Parathyroid adenoma (tissue), 2 donors: ENCODE measurements around the gene PLCD1.

Experiments used
- H2AFZ ChIP-seq: fragments of 300-600 bp; sonication (generic); one replicate; pipeline ENCODE4 v1.7.0; 2017; ENCODE audit warnings: antibody characterized with exemption, mild to moderate bottlenecking
- H3K27ac ChIP-seq: fragments of 300-600 bp; sonication (generic); one replicate; pipeline ENCODE4 v1.7.0; 2017
- H3K27me3 ChIP-seq: fragments of 300-600 bp; sonication (generic); one replicate; pipeline ENCODE4 v1.7.0; 2017; ENCODE audit warnings: low read length; ENCODE audit not compliant: control insufficient read depth, insufficient read depth
- H3K36me3 ChIP-seq: fragments of 300-600 bp; sonication (generic); one replicate; pipeline ENCODE4 v1.7.0; 2017; ENCODE audit warnings: low read length; ENCODE audit not compliant: control insufficient read depth, insufficient read depth
- H3K4me1 ChIP-seq: fragments of 300-600 bp; sonication (generic); one replicate; pipeline ENCODE4 v1.7.0; 2017; ENCODE audit warnings: control low read depth
- H3K4me2 ChIP-seq: fragments of 300-600 bp; sonication (generic); one replicate; pipeline ENCODE4 v1.7.0; 2017; ENCODE audit warnings: low read length
- H3K4me3 ChIP-seq: fragments of 300-600 bp; sonication (generic); one replicate; pipeline ENCODE4 v1.7.0; 2017; ENCODE audit warnings: low read depth, low read length
- H3K79me2 ChIP-seq: fragments of 300-600 bp; sonication (generic); one replicate; pipeline ENCODE4 v1.7.0; 2017; ENCODE audit warnings: control low read depth
- H3K9ac ChIP-seq: fragments of 300-600 bp; sonication (generic); one replicate; pipeline ENCODE4 v1.7.0; 2017; ENCODE audit warnings: mild to moderate bottlenecking
- H3K9me3 ChIP-seq: fragments of 300-600 bp; sonication (generic); one replicate; pipeline ENCODE4 v1.7.0; 2017; ENCODE audit warnings: low read length; ENCODE audit not compliant: control insufficient read depth
- CTCF ChIP-seq: fragments of 300-600 bp; sonication (generic); IDR thresholded peaks from one replicate; pipeline ENCODE4 v1.7.0; 2017; ENCODE audit warnings: antibody characterized with exemption, mild to moderate bottlenecking
- donor health status: primary hyperparathyroidism.

PLCD1 gene

GRCh38 chr3:38002940-38003339, 26.5 kb downstream of the PLCD1 start:
- H3K9me3 ChIP-seq = no peaks in the 10 kb centered on the region
- no peak overlapping the region for H3K27ac ChIP-seq
- no peak overlapping the region for H3K4me3 ChIP-seq
- TF ChIP-seq CTCF = no peak
- no peaks in the 10 kb centered on the region for H3K27me3 ChIP-seq
- peaks cover 5% of the 10 kb centered on the region for H3K4me1 ChIP-seq
- H3K4me2 ChIP-seq = no peak overlapping the region
- no peaks in the 10 kb centered on the region for H3K79me2 ChIP-seq
- no peaks in the 10 kb centered on the region for H3K36me3 ChIP-seq
- no peak overlapping the region for H3K9ac ChIP-seq
- no peak overlapping the region for H2AFZ ChIP-seq

DNA sequence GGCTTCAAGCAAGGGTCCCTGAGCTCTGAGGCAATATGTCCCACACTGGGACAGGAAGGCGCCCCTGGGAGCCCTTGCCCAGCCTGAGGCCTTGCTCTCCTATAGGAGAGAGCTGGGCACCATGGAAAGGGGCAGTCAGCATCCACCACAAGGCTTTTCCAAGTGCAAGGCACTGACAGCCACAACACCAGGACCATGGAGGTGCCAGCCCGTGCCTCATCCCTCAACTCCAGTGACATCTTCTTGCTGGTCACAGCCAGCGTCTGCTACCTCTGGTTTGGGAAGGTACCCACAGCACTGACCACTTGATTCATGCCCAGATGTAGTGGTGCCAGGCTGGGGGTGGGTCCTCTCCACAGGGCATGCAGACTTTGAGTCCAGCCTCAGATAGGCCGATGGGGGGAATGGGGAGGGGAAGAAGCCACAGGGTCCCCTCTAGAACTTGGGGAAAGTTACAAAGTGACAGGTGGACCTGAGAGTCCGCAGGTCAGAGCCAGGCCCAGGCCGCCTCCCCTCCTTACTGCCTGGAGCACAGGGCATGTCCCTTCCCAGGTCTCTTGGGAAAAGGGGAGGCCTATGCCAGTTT, 27.1 kb downstream of the PLCD1 start:
- no peak for TF ChIP-seq CTCF
- Histone ChIP-seq H3K27me3 (no peaks in the 10 kb centered on the region), H3K4me3 (no peak overlapping the region), H3K4me2 (no peak overlapping the region), H3K27ac (no peak overlapping the region), H3K79me2 (no peaks in the 10 kb centered on the region), H3K9ac (no peak overlapping the region), H3K4me1 (peaks cover 5% of the 10 kb centered on the region), H3K36me3 (no peaks in the 10 kb centered on the region), H2AFZ (no peak overlapping the region), H3K9me3 (no peaks in the 10 kb centered on the region)

DNA sequence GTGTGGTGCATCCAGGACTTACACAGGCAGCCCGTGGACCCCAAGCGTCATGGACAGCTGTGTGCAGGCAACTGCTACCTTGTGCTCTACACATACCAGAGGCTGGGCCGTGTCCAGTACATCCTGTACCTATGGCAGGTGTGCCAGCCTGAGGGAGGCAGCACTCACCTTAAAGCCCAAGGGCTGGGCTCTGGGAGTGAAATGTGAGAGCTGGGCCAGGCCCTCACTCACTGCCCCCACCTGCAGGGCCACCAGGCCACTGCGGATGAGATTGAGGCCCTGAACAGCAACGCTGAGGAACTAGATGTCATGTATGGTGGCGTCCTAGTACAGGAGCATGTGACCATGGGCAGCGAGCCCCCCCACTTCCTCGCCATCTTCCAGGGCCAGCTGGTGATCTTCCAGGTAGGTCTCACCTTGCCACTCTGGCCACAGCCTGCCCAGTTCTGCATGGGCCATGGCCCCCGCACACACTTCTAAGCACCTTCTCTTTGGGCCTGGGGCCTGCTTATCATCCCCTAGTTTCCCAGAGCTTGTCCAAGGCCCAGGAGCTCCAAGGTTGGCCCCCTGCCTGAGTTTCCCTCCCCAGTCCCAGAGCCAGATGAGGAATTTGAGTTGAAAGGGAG, 27.9 kb downstream of the PLCD1 start:
- no peak for TF ChIP-seq CTCF
- no peaks in the 10 kb centered on the region for H3K9me3 ChIP-seq
- H3K9ac ChIP-seq = no peak overlapping the region
- no peaks in the 10 kb centered on the region for H3K79me2 ChIP-seq
- H3K36me3 ChIP-seq = no peaks in the 10 kb centered on the region
- H3K27ac ChIP-seq = no peak overlapping the region
- H2AFZ ChIP-seq = no peak overlapping the region
- H3K27me3 ChIP-seq = no peaks in the 10 kb centered on the region
- H3K4me2 ChIP-seq = no peak overlapping the region
- H3K4me3 ChIP-seq = no peak overlapping the region
- H3K4me1 ChIP-seq = peaks cover 5% of the 10 kb centered on the region

DNA sequence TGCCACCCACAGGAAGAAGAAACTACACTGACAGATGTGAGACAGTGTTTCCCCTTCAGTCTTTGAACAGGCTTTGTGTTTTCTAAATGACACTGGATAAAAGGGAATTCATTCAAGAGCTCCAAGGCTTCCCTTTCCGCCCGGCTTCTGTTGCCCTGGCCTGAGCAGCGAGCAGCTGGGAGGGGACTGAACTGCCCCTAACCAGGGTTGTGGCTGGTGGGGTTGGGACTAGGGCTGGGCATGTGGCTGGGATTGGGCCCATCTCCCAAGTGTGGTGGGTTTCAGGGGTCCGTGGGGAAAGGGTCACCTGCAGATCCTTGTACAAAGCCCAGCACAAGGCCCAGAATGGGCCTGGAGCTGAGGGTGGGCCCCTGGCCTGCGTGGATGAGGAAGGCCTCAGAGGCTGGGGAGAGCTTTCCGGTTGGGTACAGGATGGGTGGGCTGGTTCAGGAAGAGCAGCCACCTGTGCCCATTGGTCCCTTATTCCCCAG, 28.4 kb downstream of the PLCD1 start:
- Histone ChIP-seq H3K4me1 (peaks cover 5% of the 10 kb centered on the region), H3K4me3 (no peak overlapping the region), H3K27me3 (no peaks in the 10 kb centered on the region), H2AFZ (no peak overlapping the region), H3K27ac (no peak overlapping the region), H3K79me2 (no peaks in the 10 kb centered on the region), H3K4me2 (no peak overlapping the region), H3K9me3 (no peaks in the 10 kb centered on the region), H3K36me3 (no peaks in the 10 kb centered on the region), H3K9ac (no peak overlapping the region)
- TF ChIP-seq CTCF = no peak
